CD1c-positive myeloid dendritic cell (primary cell): ENCODE results near the gene NLRC3.
A peak's percentile ranks its signal among the peaks of the same experiment; 100 is the strongest.
"Not testable (repeated sequence)": the region's sequence is repeated elsewhere in the genome, so short reads cannot be mapped to it uniquely, and the experiment has no call there.

ENCODE experiments used
- DNase-seq: peaks from one replicate; pipeline ENCODE4 v3.0.0-alpha.2; 2016; ENCODE audit errors: extremely low spot score

Gene NLRC3

DNA sequence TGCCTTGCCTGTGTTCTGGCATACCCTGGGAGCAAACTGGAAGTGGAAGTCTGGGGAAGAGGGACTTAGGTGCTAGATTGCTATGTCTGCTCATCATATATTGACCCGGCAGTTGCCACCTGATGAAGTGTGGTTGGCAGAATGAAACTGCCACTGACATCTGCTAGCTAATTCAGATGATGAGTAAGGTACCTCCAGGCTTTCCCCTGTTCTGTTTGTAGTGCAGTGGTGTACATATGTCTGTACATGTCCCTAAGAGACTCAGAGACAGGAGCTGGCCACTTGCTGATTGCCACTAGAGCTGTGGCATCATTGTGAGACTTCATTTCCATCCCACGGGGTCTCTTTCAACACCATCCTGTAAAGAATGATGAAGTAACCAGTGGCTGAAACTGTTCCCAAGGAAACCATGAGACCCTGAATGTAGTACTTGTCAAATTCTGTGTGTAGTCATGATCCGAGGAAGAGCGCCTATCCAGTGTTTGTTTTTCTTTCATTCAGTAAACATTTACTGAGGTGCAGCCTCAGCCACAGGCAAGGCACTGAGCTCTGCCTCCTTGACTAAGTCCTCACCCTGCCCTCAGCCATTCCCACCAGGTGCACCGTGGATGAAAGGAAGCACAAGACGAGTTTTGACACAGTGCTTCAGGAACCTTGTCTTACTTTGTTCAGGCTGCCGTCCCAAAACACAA, 63.2 kb downstream of the NLRC3 start:
- DNase-seq: no peak

DNA sequence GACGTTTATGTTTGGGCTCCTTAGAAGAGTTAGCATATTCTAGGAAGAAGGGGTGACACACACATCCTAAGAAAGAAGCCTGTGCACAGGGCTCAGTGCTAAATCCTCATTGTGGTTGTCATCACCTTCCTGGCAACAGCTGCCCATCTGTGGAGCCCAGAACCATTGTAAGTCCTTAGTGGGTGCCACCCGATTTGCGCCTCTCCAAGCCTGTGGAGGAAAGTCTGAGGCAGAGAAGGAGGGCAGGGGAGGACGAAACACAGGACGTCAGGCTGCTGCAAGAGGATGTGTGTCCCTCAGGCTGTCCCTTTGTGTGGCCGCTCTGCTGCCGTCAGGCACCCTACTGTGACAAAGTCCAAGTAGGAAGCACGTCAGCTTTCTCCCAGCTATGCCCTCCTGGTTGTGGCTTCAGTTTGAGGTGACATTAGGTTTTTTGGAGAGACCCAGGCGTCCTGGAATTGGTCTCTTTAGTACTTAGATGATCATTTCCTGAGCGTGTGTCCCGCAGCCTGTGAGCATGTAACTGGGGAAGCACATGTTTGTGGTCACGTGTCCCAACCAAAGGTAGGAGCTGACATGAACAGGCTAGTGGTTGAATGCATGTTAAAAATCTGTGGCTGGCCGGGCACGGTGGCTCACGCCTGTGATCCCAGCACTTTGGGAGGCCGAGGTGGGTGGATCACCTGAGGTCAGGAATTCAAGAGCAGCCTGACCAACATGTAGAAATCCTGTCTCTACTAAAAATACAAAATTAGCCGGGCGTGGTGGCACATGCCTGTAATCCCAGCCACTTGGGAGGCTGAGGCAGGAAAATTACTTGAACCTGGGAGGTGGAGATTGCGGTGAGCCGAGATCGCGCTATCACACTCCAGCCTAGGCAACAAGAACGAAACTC, 65.7 kb downstream of the NLRC3 start:
- DNase-seq: no peak

DNA sequence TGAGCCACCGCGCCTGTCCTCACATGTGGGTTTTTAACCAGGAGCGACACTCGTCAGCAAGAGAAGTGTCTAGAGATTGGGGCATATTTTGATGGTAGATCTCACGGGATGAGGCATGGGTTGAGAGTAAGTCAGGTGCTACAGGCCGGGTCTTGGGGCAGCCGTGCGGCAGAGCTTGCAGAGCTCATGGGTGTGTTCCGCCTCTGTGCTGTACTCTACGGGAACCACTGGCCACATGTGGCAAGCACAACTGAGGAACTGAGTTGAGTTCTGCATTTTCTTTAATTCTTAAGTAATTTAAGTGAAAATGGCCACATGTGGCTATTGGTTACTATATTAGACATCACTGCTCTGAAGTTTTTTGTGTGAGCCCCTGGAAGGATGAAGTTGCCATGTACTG, 66.8 kb downstream of the NLRC3 start:
- DNase-seq: no peak

DNA sequence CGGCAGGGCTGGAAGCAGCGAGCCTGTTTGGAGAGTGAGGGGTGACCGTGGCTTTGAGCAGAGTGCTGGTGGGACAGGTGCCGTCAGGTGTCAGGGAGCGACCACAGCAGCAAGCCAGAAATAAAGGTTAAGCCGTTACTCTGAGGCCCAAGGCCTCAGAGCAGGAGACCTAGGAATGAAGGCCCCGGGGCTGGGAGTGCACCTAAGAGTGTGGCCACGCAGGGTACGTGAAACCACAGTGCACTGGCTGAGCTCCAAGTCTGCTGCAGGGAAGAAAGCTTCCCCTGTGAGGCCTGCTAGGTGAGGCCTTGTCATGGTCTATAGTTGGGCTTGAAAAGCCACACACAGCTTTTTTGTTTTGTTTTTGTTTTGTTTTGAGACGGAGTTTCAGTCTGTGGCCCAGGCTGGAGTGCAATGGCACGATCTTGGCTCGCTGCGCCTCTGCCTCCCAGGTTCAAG, 67.7 kb downstream of the NLRC3 start:
- DNase-seq: peak; percentile 13

DNA sequence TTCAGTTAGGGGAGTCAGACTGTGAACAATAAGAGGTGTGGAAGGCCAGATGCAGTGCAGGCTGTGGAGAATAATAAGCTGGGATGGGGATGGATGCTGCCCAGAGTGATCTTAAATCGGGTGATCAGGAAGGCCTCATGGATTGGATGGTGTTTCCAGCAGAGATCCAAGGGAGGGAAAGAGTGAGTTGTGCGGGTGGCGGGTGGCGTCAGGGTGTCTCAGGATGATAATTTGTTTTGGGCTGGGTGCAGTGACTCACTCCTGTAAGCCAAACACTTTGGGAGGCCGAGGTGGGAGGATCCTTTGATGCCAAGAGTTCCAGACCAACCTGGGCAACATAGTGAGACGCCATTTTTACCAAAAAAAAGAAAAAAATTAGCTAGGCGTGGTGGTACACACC, 68.5 kb downstream of the NLRC3 start:
- DNase-seq: no peak

DNA sequence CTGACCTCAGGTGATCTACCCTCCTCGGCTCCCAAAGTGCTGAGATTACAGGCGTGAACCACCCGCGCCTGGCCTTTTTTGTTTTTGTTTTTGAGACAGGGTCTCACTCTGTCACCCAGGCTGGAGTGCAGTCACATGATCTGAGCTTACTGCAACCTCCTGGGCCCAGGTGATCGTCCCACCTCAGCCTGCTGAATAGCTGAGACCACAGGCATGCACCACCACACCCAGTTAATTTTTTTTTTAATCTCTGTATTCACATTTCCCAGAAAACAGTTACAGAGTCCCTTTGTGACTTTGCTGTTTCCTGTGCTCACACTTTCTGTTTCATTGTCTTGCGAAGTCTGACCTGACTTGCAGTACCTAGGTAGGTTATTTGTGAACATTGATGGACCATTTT, 73.7 kb downstream of the NLRC3 start:
- no peak for DNase-seq

DNA sequence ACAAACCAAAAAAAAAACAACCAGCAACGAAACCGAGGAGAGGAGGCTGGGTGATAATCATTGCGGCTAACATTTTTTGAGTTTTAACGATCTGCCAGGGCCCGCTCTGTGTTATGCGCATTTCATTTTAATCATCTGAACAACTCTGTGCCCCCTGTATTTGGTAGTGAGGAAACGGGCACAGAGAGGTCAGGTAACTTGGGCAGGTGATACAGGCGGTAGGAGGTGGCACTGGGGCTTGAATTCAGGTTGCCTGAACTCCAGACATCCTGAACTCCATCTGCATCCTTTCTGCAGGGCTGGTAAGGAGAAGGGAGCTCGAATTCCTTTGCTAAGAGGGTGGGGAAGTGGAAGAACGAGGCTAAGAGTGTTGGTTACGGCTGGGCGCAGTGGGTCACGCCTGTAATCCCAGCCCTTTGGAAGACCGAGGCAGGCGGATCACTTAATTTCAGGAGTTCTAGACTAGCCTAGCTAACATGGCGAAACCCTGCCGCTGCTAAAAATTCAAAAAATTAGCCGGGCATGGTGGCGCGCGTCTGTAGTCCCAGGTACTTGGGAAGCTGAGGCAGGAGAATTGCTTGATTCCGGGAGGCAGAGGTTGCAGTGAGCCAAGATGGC, 75.3 kb downstream of the NLRC3 start:
- DNase-seq: no peak

DNA sequence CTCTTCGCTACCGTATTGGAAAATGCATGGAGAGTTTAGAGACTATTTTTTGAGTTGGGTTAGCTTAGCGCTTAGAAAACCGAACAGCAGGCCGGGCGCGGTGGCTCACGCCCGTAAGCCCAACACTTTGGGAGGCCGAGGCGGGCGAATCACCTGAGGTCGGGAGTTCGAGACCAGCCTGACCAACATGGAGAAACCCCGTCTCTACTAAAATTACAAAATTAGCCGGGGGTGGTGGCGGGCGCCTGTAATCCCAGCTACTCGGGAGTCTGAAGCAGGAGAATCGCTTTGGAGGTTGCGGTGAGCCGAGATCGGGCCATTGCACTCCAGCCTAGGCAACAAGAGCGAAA, 75.8 kb downstream of the NLRC3 start:
- not testable (repeated sequence) for DNase-seq

DNA sequence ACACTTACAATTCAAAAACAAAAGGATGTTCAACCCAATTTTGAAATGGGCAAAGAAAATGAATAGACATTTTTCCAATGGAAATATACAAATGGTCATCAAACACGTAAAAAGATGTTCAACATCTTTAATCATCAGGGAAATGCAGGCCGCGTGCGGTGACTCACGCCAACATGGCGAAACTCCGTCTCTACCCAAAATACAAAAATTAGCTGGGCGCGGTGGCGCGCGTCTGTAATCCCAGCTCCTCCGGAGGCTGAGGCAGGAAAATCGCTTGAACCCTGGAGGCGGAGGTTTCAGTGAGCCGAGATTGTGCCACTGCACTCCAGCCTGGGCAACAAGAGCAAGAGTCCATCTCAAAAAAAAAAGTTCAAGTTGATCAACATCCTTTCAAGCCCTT, 78.2 kb downstream of the NLRC3 start:
- no peak for DNase-seq

DNA sequence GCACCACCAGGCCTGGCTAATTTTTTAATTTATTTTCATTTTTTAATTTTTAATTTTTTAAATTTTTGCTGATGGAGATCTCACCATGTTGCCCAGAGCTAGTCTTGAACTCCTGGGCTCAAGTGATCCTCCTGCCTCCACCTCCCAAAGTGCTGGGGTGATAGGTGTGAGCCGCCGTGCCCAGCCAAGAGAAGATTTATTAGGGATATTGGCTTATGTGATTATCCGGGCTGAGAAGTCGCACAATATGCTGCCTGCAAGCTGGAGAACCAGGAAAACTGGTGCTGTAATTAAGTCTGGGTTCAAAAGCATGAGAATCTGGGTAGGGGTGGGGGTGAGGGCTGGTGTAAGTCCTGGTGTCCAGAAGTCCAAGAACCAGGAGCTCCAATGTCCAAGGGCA, 79.4 kb downstream of the NLRC3 start:
- no peak for DNase-seq

DNA sequence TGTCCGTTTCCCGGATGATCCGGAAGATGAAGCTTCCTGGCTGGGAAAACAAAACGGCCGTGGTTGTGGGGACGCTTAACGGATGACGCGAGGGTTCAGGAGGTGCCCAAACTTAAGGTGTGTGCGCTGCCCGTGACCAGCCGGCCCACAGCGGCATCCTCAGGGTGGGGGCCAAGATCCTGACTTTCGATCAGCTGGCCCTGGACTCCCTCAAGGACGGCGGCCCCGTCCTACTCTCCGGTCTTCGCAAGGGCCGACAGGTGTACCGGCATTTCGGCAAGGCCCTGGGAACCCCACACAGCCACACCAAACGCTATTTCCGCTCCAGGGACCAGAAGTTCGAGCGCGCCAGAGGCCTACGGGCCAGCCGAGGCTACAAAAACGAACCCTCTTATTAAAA, 80.8 kb downstream of the NLRC3 start:
- DNase-seq: no peak

DNA sequence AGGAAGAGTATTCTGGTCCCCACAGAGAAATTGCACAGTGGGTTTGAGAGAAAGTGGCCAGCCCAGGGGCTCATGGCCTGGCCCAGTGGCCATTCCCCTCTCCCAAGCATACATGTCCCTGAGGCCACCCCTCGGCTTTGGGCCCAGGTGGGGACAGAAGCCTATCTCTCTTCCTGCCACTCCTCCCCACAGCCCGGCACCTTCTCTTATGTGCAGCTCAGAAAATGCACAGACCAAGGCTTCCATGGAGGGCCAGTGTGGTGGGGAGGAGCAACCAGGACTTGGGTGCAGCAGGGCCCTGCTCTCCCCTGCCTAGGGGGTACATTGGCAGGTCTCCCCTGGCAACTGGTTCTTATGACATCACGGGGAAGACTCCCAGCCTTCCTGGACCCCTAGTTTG, 82.0 kb downstream of the NLRC3 start, which contains the start of gene C16orf90:
C16orf90 (minus strand) TSS at position 314 of the 400 bp plus-strand sequence; CDS start at position 246, 68 bp downstream.
- no peak for DNase-seq

DNA sequence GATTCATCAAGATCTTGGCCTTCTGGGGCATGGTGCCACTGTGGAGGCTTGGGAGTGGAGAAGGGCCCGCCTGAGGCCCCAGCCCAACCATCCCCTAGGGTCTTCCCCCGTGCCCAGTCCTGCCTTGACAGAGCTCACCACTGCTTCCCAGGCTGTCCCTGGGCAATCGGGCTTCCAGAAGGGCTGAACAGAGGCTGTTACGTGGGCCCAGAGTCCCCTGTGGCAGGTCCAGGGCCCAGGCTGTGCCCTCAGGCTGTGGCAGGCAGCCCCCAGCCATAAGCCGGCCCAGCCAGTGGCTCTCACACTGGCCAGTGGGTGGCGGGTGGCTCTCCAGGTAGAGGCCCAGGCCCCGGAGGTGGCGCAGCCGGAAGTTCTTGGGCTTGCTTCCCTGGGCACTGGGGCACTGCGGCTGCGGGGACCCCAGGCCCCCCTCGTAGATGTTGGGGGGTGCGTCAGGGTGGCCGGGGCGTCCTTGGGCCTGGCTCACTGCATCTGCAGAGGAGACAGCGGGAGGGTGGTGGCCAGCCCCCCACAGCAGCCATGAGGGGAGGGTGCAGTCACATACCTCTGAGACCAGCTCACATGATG, 82.7 kb downstream of the NLRC3 start:
- no peak for DNase-seq

DNA sequence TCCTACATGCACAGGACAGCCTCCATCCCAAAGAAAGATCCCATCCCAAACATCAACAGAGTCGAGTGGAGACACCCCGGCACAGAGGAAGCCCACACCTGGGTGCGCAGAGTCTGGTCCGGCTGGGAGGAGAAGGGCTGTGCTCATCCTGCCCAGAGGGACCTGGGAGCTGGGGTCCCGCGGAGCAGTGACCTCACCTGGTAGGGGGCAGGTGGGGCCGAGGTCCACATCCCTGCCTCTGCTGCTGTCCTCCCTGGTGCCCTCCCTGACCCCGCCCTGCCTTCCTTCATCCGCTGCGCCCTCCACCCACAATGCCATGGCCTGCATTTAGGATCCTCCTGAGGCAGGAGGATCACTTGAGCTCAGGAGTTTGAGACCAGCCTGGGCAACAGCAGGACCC, 84.8 kb downstream of the NLRC3 start:
- no peak for DNase-seq

DNA sequence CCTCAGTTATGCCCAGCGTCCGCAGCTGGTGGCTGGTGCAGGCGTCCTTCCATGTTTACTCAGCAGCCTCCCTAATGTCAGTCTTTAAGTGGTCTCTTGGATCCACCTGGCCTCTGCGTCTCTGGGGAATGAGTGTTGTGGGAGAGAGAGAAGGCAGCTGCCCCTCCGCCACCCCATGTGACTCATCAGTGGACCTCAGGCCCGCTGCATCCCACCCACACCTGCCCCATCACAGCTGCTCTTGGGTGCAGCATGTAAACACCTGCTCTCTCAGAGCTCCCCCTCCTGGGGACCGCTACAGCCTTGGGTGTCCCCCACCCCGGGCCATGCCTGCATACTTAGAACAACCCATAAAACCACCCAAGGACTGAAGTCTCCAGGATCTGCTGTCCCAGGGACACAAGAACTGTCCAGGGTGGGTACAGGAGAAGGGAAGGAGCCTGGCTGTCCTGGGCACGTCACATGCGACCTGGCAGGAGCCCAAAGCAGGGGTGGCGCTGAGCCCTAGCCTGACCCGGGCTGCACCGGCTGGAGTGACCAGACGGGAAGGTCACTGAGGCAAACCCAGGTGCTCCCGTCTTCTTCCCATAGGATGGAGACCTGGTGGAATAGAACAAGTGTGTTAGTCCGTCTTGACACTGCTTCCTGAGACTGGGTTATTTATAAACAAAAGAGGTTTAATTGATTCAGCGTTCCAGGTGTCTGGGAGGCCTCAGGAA, 86.1 kb downstream of the NLRC3 start:
- DNase-seq: no peak
